Epithelial cell of prostate (primary cell): Measurements from ENCODE around the gene ITPR1.

Experiments used
- DNase-seq: peaks from one replicate; pipeline ENCODE4 v3.0.0-alpha.2; 2011; ENCODE audit warnings: low read depth, low spot score
- H3K27ac ChIP-seq: fragments of 450-650 bp; 2 replicates; pipeline ENCODE4 v1.5.1; 2017; ENCODE audit warnings: mild to moderate bottlenecking

Gene ITPR1

GRCh38 chr3:4894891-4895530 is 401.9 kb downstream of the ITPR1 start:
- DNase-seq: no peak
- no peak overlapping the region for H3K27ac ChIP-seq

DNA sequence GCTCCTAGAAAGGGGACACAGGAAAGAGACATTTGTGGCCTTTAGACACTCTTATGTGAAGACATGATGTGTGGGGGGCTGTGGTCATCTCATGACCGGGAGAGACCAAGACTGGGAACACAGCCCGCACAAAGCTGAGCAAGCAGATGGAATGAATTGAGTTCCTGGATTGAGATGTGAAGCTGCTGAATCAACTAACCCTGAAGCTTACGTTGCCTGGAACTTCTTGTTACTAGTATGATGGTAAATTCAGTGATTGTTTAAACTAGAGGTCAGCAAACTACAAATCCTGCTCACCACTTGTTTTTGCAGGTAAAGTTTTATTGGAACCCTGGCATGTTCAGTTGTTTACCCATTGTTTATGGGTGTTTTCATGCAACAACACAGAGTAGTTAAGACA is 402.7 kb downstream of the ITPR1 start:
- no peak for DNase-seq
- no peak overlapping the region for H3K27ac ChIP-seq
